ENCODE measurements around the gene USP20.

DNA sequence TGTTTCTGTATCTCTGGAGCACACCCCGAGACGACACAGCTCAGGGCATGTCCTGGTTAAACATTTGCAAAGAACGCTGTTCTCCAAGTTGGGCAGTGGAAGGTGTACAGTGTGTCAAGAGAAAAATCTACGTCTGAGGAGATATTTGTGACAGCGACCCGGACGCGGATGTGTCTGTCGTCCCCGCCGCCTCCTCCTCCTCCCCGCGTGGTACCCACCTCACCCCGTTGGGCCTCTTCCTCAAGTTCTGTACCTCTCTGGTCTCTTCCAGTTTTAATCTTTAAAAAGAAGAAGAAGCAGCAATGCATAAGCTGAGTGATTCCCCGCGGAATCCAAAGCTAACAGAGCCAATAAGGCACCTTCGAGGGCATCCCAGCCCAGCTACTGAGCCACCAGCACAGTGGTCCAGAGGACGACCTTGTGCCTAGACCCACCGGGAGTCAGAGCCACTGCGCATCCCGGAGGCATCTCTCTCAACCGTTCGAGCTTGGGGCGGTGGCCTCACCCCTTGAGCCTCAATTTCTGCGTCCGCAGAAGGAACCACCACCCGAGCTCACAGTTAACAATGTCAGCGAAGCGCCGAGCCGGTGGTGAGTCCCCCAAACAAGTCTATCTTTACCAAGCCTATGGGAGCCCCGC lies 650 bp upstream of the USP20 start:
- TF ChIP-seq, protein P1, sequence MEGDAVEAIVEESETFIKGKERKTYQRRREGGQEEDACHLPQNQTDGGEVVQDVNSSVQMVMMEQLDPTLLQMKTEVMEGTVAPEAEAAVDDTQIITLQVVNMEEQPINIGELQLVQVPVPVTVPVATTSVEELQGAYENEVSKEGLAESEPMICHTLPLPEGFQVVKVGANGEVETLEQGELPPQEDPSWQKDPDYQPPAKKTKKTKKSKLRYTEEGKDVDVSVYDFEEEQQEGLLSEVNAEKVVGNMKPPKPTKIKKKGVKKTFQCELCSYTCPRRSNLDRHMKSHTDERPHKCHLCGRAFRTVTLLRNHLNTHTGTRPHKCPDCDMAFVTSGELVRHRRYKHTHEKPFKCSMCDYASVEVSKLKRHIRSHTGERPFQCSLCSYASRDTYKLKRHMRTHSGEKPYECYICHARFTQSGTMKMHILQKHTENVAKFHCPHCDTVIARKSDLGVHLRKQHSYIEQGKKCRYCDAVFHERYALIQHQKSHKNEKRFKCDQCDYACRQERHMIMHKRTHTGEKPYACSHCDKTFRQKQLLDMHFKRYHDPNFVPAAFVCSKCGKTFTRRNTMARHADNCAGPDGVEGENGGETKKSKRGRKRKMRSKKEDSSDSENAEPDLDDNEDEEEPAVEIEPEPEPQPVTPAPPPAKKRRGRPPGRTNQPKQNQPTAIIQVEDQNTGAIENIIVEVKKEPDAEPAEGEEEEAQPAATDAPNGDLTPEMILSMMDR (IDR thresholded peaks at IDR 0.05), result no peak
- TF ChIP-seq POLR2A (IDR thresholded peaks at IDR 0.05), result no peak

Data from Peyer's patch (tissue), 4 donors.